CD4-positive, CD25-positive, alpha-beta regulatory T cell (primary cell): ENCODE results near the gene EVL. TPM values are rescaled to one million over a fixed set of nuclear protein-coding genes. Genes with fewer than 3 reads are reported as not detected.
A peak's percentile ranks its signal among the peaks of the same experiment; 100 is the strongest.

Source experiments
- ATAC-seq, 2 donors: fragments of 150-1000 bp; cut with Tn5 transposase; one replicate each; pipeline ENCODE4 v1.10.0; 2021; ENCODE audit warnings: low read depth in 2 of 2, moderate number of reproducible peaks in 2 of 2, moderate library complexity in 1 of 2
- DNase-seq, 3 donors: peaks; one replicate each; pipeline versions ENCODE4 v3.0.0 to v3.0.0-alpha.2; 2012 to 2022; ENCODE audit warnings: mixed read lengths in 1 of 3
- H3K27ac ChIP-seq: one replicate; pipeline ENCODE4 v1.7.0; 2013; ENCODE audit warnings: mild to moderate bottlenecking, low read length; ENCODE audit not compliant: insufficient read depth, poor library complexity, severe bottlenecking
- H3K27me3 ChIP-seq: one replicate; pipeline ENCODE4 v1.7.0; 2013; ENCODE audit warnings: low read length; ENCODE audit not compliant: control insufficient read depth, insufficient read depth
- H3K36me3 ChIP-seq: one replicate; pipeline ENCODE4 v1.7.0; 2013; ENCODE audit warnings: mild to moderate bottlenecking, low read length, moderate library complexity; ENCODE audit not compliant: control insufficient read depth, insufficient read depth
- H3K4me1 ChIP-seq: 2 replicates; pipeline ENCODE4 v1.7.0; 2013; ENCODE audit warnings: mild to moderate bottlenecking, low read length; ENCODE audit not compliant: insufficient read depth, control insufficient read depth, poor library complexity, severe bottlenecking
- H3K4me3 ChIP-seq: one replicate; pipeline ENCODE4 v1.7.0; 2013; ENCODE audit warnings: low read depth, mild to moderate bottlenecking, low read length, moderate library complexity
- H3K9me3 ChIP-seq, 2 experiments: 1 replicate in 1 of 2; 2 replicates in 1 of 2; pipeline ENCODE4 v1.7.0; 2013; ENCODE audit warnings: low read length in 2 of 2, mild to moderate bottlenecking in 1 of 2, moderate library complexity in 1 of 2; ENCODE audit not compliant: control insufficient read depth in 2 of 2
- H3K27ac Mint-ChIP-seq, 3 donors: one replicate each; pipeline ENCODE4 v1.8.0; 2020 to 2022; ENCODE audit warnings: mild to moderate bottlenecking in 3 of 3, mixed read lengths in 3 of 3, moderate library complexity in 2 of 3
- H3K27me3 Mint-ChIP-seq: one replicate; pipeline ENCODE4 v1.8.0; 2022; ENCODE audit warnings: mild to moderate bottlenecking, mixed read lengths
- H3K36me3 Mint-ChIP-seq: one replicate; pipeline ENCODE4 v1.8.0; 2020; ENCODE audit warnings: mixed read lengths
- H3K4me1 Mint-ChIP-seq, 4 donors: one replicate each; pipeline ENCODE4 v1.8.0; 2020 to 2022; ENCODE audit warnings: mixed read lengths in 4 of 4, mild to moderate bottlenecking in 1 of 4
- H3K4me3 Mint-ChIP-seq, 4 donors: one replicate each; pipeline ENCODE4 v1.8.0; 2020 to 2022; ENCODE audit warnings: mild to moderate bottlenecking in 4 of 4, mixed read lengths in 4 of 4, moderate library complexity in 3 of 4
- H3K9me3 Mint-ChIP-seq, 7 donors: one replicate each; pipeline ENCODE4 v1.8.0; 2020 to 2022; ENCODE audit warnings: mixed read lengths in 7 of 7, mild to moderate bottlenecking in 3 of 7, moderate library complexity in 2 of 7
- polyA plus RNA-seq, 4 donors: library from polyadenylated mRNA; unstranded; fragments of 300-500 nt; fragmentation: Illumina TruSeq; gene quantifications; one replicate each; pipeline ENCODE4 v1.2.3, GENCODE V29; 2021
- total RNA-seq: library from RNA; stranded (reverse); gene quantifications from one replicate; pipeline ENCODE4 v1.2.3, GENCODE V29; 2022

The EVL gene
- total and polyA plus RNA-seq, 5 donors from 2014 or later = 118 to 1,219 (median 140) TPM

- ATAC-seq (no peak), DNase-seq (no peak)
- H3K9me3 Mint-ChIP-seq = no peaks in the 10 kb centered on the region
- H3K27me3 ChIP-seq = no peaks in the 10 kb centered on the region
- H3K4me3 Mint-ChIP-seq = no peak overlapping the region
- H3K27ac Mint-ChIP-seq = no peak overlapping the region
- H3K36me3 ChIP-seq = no peaks in the 10 kb centered on the region
- H3K27ac ChIP-seq = no peak overlapping the region
- H3K9me3 ChIP-seq = no peaks in the 10 kb centered on the region
- peaks cover 27% of the 10 kb centered on the region for H3K4me1 ChIP-seq
- H3K36me3 Mint-ChIP-seq = no peaks in the 10 kb centered on the region
- H3K27me3 Mint-ChIP-seq = no peaks in the 10 kb centered on the region
- H3K4me1 Mint-ChIP-seq = peaks cover 25 to 31% (median 28%) of the 10 kb centered on the region in 4 donors
- H3K4me3 ChIP-seq = no peak overlapping the region
Observed at GRCh38 chr14:100054316-100055075, 10.7 kb upstream of the EVL start.

- H3K36me3 ChIP-seq = no peaks in the 10 kb centered on the region
- H3K27me3 Mint-ChIP-seq = no peaks in the 10 kb centered on the region
- DNase-seq = no peak
- ATAC-seq = no peak
- H3K36me3 Mint-ChIP-seq = no peaks in the 10 kb centered on the region
- no peak overlapping the region for H3K4me3 ChIP-seq
- H3K9me3 Mint-ChIP-seq = no peaks in the 10 kb centered on the region
- no peaks in the 10 kb centered on the region for H3K27me3 ChIP-seq
- H3K9me3 ChIP-seq = no peaks in the 10 kb centered on the region
- peaks cover 47% of the 10 kb centered on the region for H3K4me1 ChIP-seq
- H3K4me3 Mint-ChIP-seq = no peak overlapping the region
- H3K4me1 Mint-ChIP-seq = peaks cover 29 to 48% (median 38%) of the 10 kb centered on the region in 4 donors
- H3K27ac Mint-ChIP-seq = peak overlapping the region; percentile 60 to 93 (median 88)
- H3K27ac ChIP-seq = no peak overlapping the region
Observed at GRCh38 chr14:100056431-100056830, 8.8 kb upstream of the EVL start.

GRCh38 chr14:100056964-100057795 lies 8.0 kb upstream of the EVL start:
- ATAC-seq (peak; percentile 66 to 72), DNase-seq (peak in 2 of 3 donors; percentile 65 to 74)
- H3K27ac ChIP-seq = peak overlapping the region; percentile 64
- Mint-ChIP-seq H3K36me3 (no peaks in the 10 kb centered on the region), H3K4me3 (peak overlapping the region; percentile 13 to 89 (median 63)), H3K9me3 (no peaks in the 10 kb centered on the region), H3K4me1 (peaks cover 29 to 56% (median 43%) of the 10 kb centered on the region in 4 donors), H3K27ac (peak overlapping the region; percentile 87 to 94 (median 88)), H3K27me3 (no peaks in the 10 kb centered on the region)
- no peaks in the 10 kb centered on the region for H3K9me3 ChIP-seq
- no peak overlapping the region for H3K4me3 ChIP-seq
- H3K27me3 ChIP-seq = no peaks in the 10 kb centered on the region
- peaks cover 54% of the 10 kb centered on the region for H3K4me1 ChIP-seq
- no peaks in the 10 kb centered on the region for H3K36me3 ChIP-seq

- Mint-ChIP-seq H3K27me3 (no peaks in the 10 kb centered on the region), H3K4me3 (peak overlapping the region; percentile 31 to 88 (median 72)), H3K9me3 (no peaks in the 10 kb centered on the region), H3K27ac (peak overlapping the region; percentile 87 to 97 (median 88)), H3K4me1 (peaks cover 35 to 73% (median 58%) of the 10 kb centered on the region in 4 donors), H3K36me3 (no peaks in the 10 kb centered on the region)
- DNase-seq (peak in 1 of 3 donors; percentile 80), ATAC-seq (peak; percentile 43 to 59)
- H3K27me3 ChIP-seq = no peaks in the 10 kb centered on the region
- no peaks in the 10 kb centered on the region for H3K36me3 ChIP-seq
- peaks cover 72% of the 10 kb centered on the region for H3K4me1 ChIP-seq
- peak overlapping the region; percentile 75 for H3K4me3 ChIP-seq
- H3K9me3 ChIP-seq = no peaks in the 10 kb centered on the region
- peak overlapping the region; percentile 64 for H3K27ac ChIP-seq
Observed at GRCh38 chr14:100058777-100059437, 6.3 kb upstream of the EVL start.

- peak overlapping the region; percentile 87 to 97 (median 88) for H3K27ac Mint-ChIP-seq
- Histone ChIP-seq H3K27me3 (no peaks in the 10 kb centered on the region), H3K9me3 (no peaks in the 10 kb centered on the region), H3K36me3 (no peaks in the 10 kb centered on the region), H3K27ac (peak overlapping the region; percentile 64), H3K4me3 (peak overlapping the region; percentile 75), H3K4me1 (peaks cover 77% of the 10 kb centered on the region)
- H3K4me1 Mint-ChIP-seq = peaks cover 35 to 78% (median 62%) of the 10 kb centered on the region in 4 donors
- no peaks in the 10 kb centered on the region for H3K36me3 Mint-ChIP-seq
- H3K27me3 Mint-ChIP-seq = no peaks in the 10 kb centered on the region
- ATAC-seq = no peak
- H3K4me3 Mint-ChIP-seq = peak overlapping the region; percentile 31 to 88 (median 72)
- H3K9me3 Mint-ChIP-seq = no peaks in the 10 kb centered on the region
- DNase-seq = no peak
Observed at GRCh38 chr14:100059438-100059781, 5.8 kb upstream of the EVL start.

- peak overlapping the region; percentile 90 to 97 (median 97) for H3K27ac Mint-ChIP-seq
- H3K27ac ChIP-seq = peak overlapping the region; percentile 95
- peak overlapping the region; percentile 100 for H3K4me3 ChIP-seq
- peaks cover 35 to 86% (median 68%) of the 10 kb centered on the region in 4 donors for H3K4me1 Mint-ChIP-seq
- peaks cover 89% of the 10 kb centered on the region for H3K4me1 ChIP-seq
- H3K4me3 Mint-ChIP-seq = peak overlapping the region; percentile 74 to 85 (median 75)
- H3K36me3 Mint-ChIP-seq = no peaks in the 10 kb centered on the region
- DNase-seq = peak in 1 of 3 donors; percentile 69
- ATAC-seq = no peak
- no peaks in the 10 kb centered on the region for H3K36me3 ChIP-seq
- no peaks in the 10 kb centered on the region for H3K27me3 ChIP-seq
- H3K9me3 Mint-ChIP-seq = no peaks in the 10 kb centered on the region
- no peaks in the 10 kb centered on the region for H3K9me3 ChIP-seq
- H3K27me3 Mint-ChIP-seq = no peaks in the 10 kb centered on the region
Observed at GRCh38 chr14:100060760-100061159, 4.5 kb upstream of the EVL start.

GRCh38 chr14:100062590-100062989 lies 2.6 kb upstream of the EVL start:
- Mint-ChIP-seq H3K4me1 (peaks cover 27 to 76% (median 61%) of the 10 kb centered on the region in 4 donors), H3K27me3 (no peaks in the 10 kb centered on the region), H3K27ac (peak overlapping the region; percentile 97 to 99 (median 98)), H3K4me3 (peak overlapping the region; percentile 67 to 90 (median 83)), H3K36me3 (peaks cover 12% of the 10 kb centered on the region), H3K9me3 (no peaks in the 10 kb centered on the region)
- ATAC-seq (no peak), DNase-seq (peak in 1 of 3 donors; percentile 60)
- no peaks in the 10 kb centered on the region for H3K36me3 ChIP-seq
- H3K4me1 ChIP-seq = peaks cover 92% of the 10 kb centered on the region
- peak overlapping the region; percentile 95 for H3K27ac ChIP-seq
- H3K27me3 ChIP-seq = no peaks in the 10 kb centered on the region
- no peaks in the 10 kb centered on the region for H3K9me3 ChIP-seq
- peak overlapping the region; percentile 100 for H3K4me3 ChIP-seq
